H1 (cell line): ENCODE data around the gene UTP14A. TPM values are rescaled to one million over a fixed set of nuclear protein-coding genes. Genes with fewer than 3 reads are reported as not detected.

Source experiments
- CTCF ChIA-PET: fragments of 300-600 bp; sonication (Branson Sonifier 250); formaldehyde crosslinking; loops from one replicate; lab custom pipeline; 2021; ENCODE audit not compliant: partially characterized antibody; lab: Charles Lee
- POLR2A ChIA-PET: fragments of 300-600 bp; sonication (Branson Sonifier 250); formaldehyde crosslinking; loops from one replicate; lab custom pipeline; 2021; ENCODE audit warnings: inconsistent platforms; ENCODE audit not compliant: partially characterized antibody; lab: Charles Lee
- DNase-seq, 2 experiments: peaks; one replicate each; pipeline versions ENCODE4 v3.0.0 to v3.0.0-alpha.2; 2010 to 2022; ENCODE audit warnings: low spot score in 2 of 2, low read depth in 1 of 2, mixed read lengths in 1 of 2
- FAIRE-seq: peaks from 2 replicates; lab custom pipeline; 2011; peaks lifted over from hg19 to GRCh38; lab: Jason Lieb, UNC
- H2AFZ ChIP-seq: 2 replicates; pipeline ENCODE4 v1.8.1; 2012; ENCODE audit warnings: low read length, inconsistent platforms
- H2AK5ac ChIP-seq: 2 replicates; pipeline ENCODE4 v1.6.1; 2013; ENCODE audit warnings: low read depth, low read length
- H2BK120ac ChIP-seq: replicated peaks from 2 replicates; pipeline ENCODE3; 2013; ENCODE audit warnings: low read depth, low read length, inconsistent platforms
- H2BK12ac ChIP-seq: 2 replicates; pipeline ENCODE4 v1.6.1; 2013; ENCODE audit warnings: low read depth, low read length
- H2BK15ac ChIP-seq: 2 replicates; pipeline ENCODE4 v1.6.1; 2013; ENCODE audit warnings: low read length
- H2BK20ac ChIP-seq: 2 replicates; pipeline ENCODE4 v1.6.1; 2013; ENCODE audit warnings: low read length
- H2BK5ac ChIP-seq: 2 replicates; pipeline ENCODE4 v1.6.1; 2013; ENCODE audit warnings: low read depth, low read length
- H3K14ac ChIP-seq: 2 replicates; pipeline ENCODE4 v1.6.1; 2013; ENCODE audit warnings: inconsistent platforms; ENCODE audit not compliant: insufficient read length
- H3K18ac ChIP-seq: 2 replicates; pipeline ENCODE4 v1.6.1; 2013; ENCODE audit warnings: low read length; ENCODE audit errors: extremely low read depth
- H3K23ac ChIP-seq: 2 replicates; pipeline ENCODE4 v1.6.1; 2013; ENCODE audit warnings: inconsistent platforms; ENCODE audit not compliant: insufficient read length
- H3K23me2 ChIP-seq: 2 replicates; pipeline ENCODE4 v1.6.1; 2013; ENCODE audit warnings: low read depth, low read length
- H3K27ac ChIP-seq: 2 replicates; pipeline ENCODE4 v1.6.1; 2011; ENCODE audit warnings: low read depth, low read length, inconsistent platforms
- H3K27me3 ChIP-seq, 4 experiments: replicated peaks in 1 of 4; 1 replicate in 1 of 4; 2 replicates in 3 of 4; pipeline versions ENCODE4 v1.6.1 to v1.8.1; 2011 to 2013; ENCODE audit warnings: low read length in 3 of 4, mild to moderate bottlenecking in 3 of 4, inconsistent platforms in 2 of 4, mixed read lengths in 2 of 4, moderate library complexity in 1 of 4; ENCODE audit not compliant: control insufficient read depth in 3 of 4, insufficient read depth in 3 of 4; ENCODE audit errors: extremely low read depth in 1 of 4
- H3K36me3 ChIP-seq, 4 experiments: 2 replicates each; pipeline versions ENCODE4 v1.6.1 to v1.8.1; 2011 to 2013; ENCODE audit warnings: mild to moderate bottlenecking in 4 of 4, low read length in 3 of 4, moderate library complexity in 2 of 4, control low read depth in 1 of 4, inconsistent platforms in 1 of 4; ENCODE audit not compliant: insufficient read depth in 4 of 4, control insufficient read depth in 2 of 4
- H3K4ac ChIP-seq: replicated peaks from 2 replicates; pipeline ENCODE3; 2013; ENCODE audit warnings: low read length, low read depth, mixed read lengths, inconsistent platforms; ENCODE audit not compliant: insufficient read length
- H3K4me1 ChIP-seq, 4 experiments: replicated peaks in 1 of 4; 1 replicate in 1 of 4; 2 replicates in 3 of 4; pipeline versions ENCODE4 v1.6.1 to v1.8.1; 2011 to 2013; ENCODE audit warnings: low read length in 3 of 4, inconsistent platforms in 2 of 4, mixed read lengths in 1 of 4; ENCODE audit not compliant: insufficient read depth in 4 of 4, control insufficient read depth in 3 of 4
- H3K4me2 ChIP-seq, 2 experiments: 2 replicates each; pipeline versions ENCODE4 v1.6.1 to v1.8.1; 2011 to 2013; ENCODE audit warnings: low read depth in 2 of 2, low read length in 2 of 2, control low read depth in 1 of 2, inconsistent platforms in 1 of 2, mild to moderate bottlenecking in 1 of 2; ENCODE audit not compliant: insufficient read depth in 1 of 2
- H3K4me3 ChIP-seq, 4 experiments: fragments of 200-600, 300-600 bp in 1 of 4; sonication (generic), shearing (Covaris generic), sonication (Bioruptor Twin) in 1 of 4; 2 replicates each; pipeline versions ENCODE4 v1.5.1 to v1.8.1; 2011 to 2016; ENCODE audit warnings: low read length in 4 of 4, low read depth in 3 of 4, control low read depth in 2 of 4, inconsistent platforms in 2 of 4, mild to moderate bottlenecking in 2 of 4, mixed read lengths in 1 of 4, moderate library complexity in 1 of 4; ENCODE audit not compliant: insufficient read depth in 2 of 4; ENCODE audit errors: extremely low read depth in 1 of 4
- H3K56ac ChIP-seq: replicated peaks from 2 replicates; pipeline ENCODE3; 2013; ENCODE audit warnings: low read depth, mild to moderate bottlenecking, mixed read lengths, low read length, inconsistent platforms; ENCODE audit not compliant: insufficient read length
- H3K79me1 ChIP-seq: 2 replicates; pipeline ENCODE4 v1.6.1; 2013; ENCODE audit warnings: low read depth, low read length, control low read depth
- H3K79me2 ChIP-seq, 2 experiments: 2 replicates each; pipeline versions ENCODE4 v1.6.1 to v1.8.1; 2012 to 2013; ENCODE audit warnings: low read length in 2 of 2, mild to moderate bottlenecking in 2 of 2, inconsistent platforms in 1 of 2; ENCODE audit not compliant: insufficient read depth in 2 of 2, control insufficient read depth in 1 of 2
- H3K9ac ChIP-seq, 4 experiments: replicated peaks in 1 of 4; 1 replicate in 1 of 4; 2 replicates in 3 of 4; pipeline versions ENCODE4 v1.6.1 to v1.8.1; 2011 to 2013; ENCODE audit warnings: low read depth in 3 of 4, low read length in 3 of 4, control low read depth in 2 of 4, mild to moderate bottlenecking in 2 of 4, moderate library complexity in 2 of 4, inconsistent platforms in 1 of 4; ENCODE audit errors: extremely low read depth in 1 of 4
- H3K9me3 ChIP-seq, 2 experiments: 2 replicates each; pipeline versions ENCODE4 v1.6.1 to v1.8.1; 2012 to 2013; ENCODE audit warnings: mild to moderate bottlenecking in 2 of 2, moderate library complexity in 2 of 2, control low read depth in 1 of 2, inconsistent platforms in 1 of 2, low read depth in 1 of 2, low read length in 1 of 2, mixed read lengths in 1 of 2; ENCODE audit not compliant: insufficient read depth in 2 of 2
- H4K20me1 ChIP-seq, 2 experiments: replicated peaks in 1 of 2; 2 replicates each; pipeline versions ENCODE3 to v1.8.1; 2011 to 2013; ENCODE audit warnings: inconsistent platforms in 2 of 2, low read length in 2 of 2, mild to moderate bottlenecking in 1 of 2; ENCODE audit not compliant: insufficient read depth in 2 of 2, control insufficient read depth in 1 of 2
- H4K5ac ChIP-seq: 2 replicates; pipeline ENCODE4 v1.6.1; 2013; ENCODE audit warnings: low read length, low read depth, mixed read lengths, inconsistent platforms; ENCODE audit not compliant: insufficient read length
- H4K8ac ChIP-seq: 2 replicates; pipeline ENCODE4 v1.8.0; 2013; ENCODE audit warnings: mild to moderate bottlenecking, moderate library complexity, low read length, inconsistent platforms; ENCODE audit not compliant: insufficient read depth; ENCODE audit errors: extremely low read depth
- H4K91ac ChIP-seq: replicated peaks from 2 replicates; pipeline ENCODE3; 2013; ENCODE audit warnings: low read length, mixed read lengths, inconsistent platforms; ENCODE audit not compliant: insufficient read length
- CHD1 ChIP-seq: IDR thresholded peaks from 2 replicates; pipeline ENCODE4 v1.6.1; 2012; ENCODE audit warnings: low read depth, low read length, improper control_type of control experiment
- CREB1 ChIP-seq: IDR thresholded peaks from 2 replicates; pipeline ENCODE4 v1.6.1; 2012; ENCODE audit warnings: inconsistent platforms
- CTBP2 ChIP-seq: IDR thresholded peaks from 2 replicates; pipeline ENCODE4 v1.7.0; 2011; ENCODE audit warnings: borderline replicate concordance, mild to moderate bottlenecking, moderate library complexity, mixed read lengths, low read length; ENCODE audit not compliant: insufficient read depth, insufficient read length
- KDM1A ChIP-seq: fragments of 200-600, 300-600 bp; sonication (generic); IDR thresholded peaks from 2 replicates; pipeline ENCODE4 v1.7.1; 2016; ENCODE audit warnings: mild to moderate bottlenecking, low read length, borderline replicate concordance
- KDM4A ChIP-seq: IDR thresholded peaks from one replicate; pipeline ENCODE4 v1.7.1; 2012; ENCODE audit warnings: low read depth, mild to moderate bottlenecking, moderate library complexity, low read length, inconsistent platforms; ENCODE audit not compliant: severe bottlenecking
- RFX5 ChIP-seq: IDR thresholded peaks from 2 replicates; pipeline ENCODE4 v1.6.1; 2011; ENCODE audit warnings: low read depth, low read length, improper control_type of control experiment, borderline replicate concordance
- TBP ChIP-seq: IDR thresholded peaks from 2 replicates; pipeline ENCODE4 v1.6.1; 2011; ENCODE audit warnings: low read depth, low read length, improper control_type of control experiment
- TCF12 ChIP-seq: IDR thresholded peaks from 2 replicates; pipeline ENCODE4 v1.6.1; 2011; ENCODE audit warnings: low read depth, mild to moderate bottlenecking, low read length
- WGBS, 2 experiments: shearing (Covaris generic) in 1 of 2; methylation state at CpG; one replicate each; pipeline versions ENCODE4 v1.1.6 to v1.1.7; 2013 to 2015; ENCODE audit warnings: low lambda C conversion rate in 2 of 2, mixed read lengths in 2 of 2, inconsistent platforms in 1 of 2, low coverage in 1 of 2, missing lambda C conversion rate in 1 of 2; ENCODE audit not compliant: insufficient replicate concordance in 2 of 2, insufficient coverage in 1 of 2, insufficient read length in 1 of 2; ENCODE audit errors: extremely low coverage in 1 of 2, missing lambda C conversion rate in 1 of 2; 5-methylcytosine and 5-hydroxymethylcytosine counted together
- polyA plus RNA-seq, 7 experiments: library from polyadenylated mRNA; depleted of rRNA in 3 of 7; stranded (reverse) in 5 of 7; unstranded in 2 of 7; fragments of >200 nt in 5 of 7; fragments of 200-250 nt in 2 of 7; gene quantifications; 1 replicate in 5 of 7; 2 replicates in 1 of 7; 4 replicates in 1 of 7; pipeline versions ENCODE4 v1.2.1 to v1.2.3, GENCODE V29; 2011 to 2013; ENCODE audit warnings: missing spikeins in 2 of 7, mixed read lengths in 2 of 7
- total RNA-seq: library from RNA; stranded (reverse); fragmentation: NEBNext Ultra II Directional; extraction: Animal tissue kit (Norgen Biotek cat#: 25700); gene quantifications from 2 replicates; pipeline ENCODE4 v1.2.1, GENCODE V29; 2021

The UTP14A gene
- total and polyA plus RNA-seq, 2 of the 8 experiments (the other 6 are each of a cell fraction or from before 2014, with no cell fraction given) = 4.5 to 24.0 TPM

DNA sequence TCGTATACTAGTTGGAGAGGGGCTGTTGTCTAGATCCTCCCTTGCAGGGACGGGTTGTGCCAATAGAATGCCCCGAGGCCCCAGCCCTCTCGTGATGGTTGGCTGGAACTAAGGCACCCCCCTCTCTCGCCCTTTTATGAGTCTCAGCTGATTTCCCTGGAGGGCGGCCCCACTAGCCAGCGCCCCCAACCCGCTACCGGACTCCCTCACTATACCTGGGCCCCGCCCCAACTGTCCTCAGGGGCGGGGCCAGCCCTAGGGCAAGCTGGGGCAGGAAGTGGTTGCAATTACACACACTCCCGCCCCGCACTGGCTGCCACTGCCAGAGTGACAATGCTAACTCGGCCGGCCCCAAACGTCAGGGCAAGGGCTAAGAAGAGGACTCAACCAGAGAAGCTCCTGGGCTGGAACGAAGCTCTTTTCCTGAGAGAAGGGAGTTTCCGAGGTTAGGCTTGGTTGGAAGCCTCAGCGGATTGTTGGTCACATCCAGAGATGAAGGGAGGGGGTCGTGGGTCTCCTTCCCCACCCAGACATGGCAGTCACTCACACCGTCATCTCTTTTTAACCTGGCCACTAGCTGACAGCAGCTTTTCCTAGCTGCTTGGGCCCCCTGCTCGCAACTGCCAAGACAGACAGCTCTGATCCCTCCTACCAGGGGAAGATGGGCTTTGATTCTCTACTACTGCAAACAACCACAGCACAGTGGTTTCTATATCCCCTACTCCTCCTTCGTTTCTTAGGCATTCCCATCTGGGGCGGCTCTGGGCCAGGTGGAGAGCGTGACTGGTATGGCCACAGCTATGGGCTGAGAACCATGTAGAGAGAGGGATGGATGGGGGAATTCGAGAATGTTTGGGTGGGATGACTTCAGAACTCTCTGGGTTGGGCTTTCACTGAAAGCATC, 55.5 kb downstream of the UTP14A start:
- H3K14ac ChIP-seq = no peak overlapping the region
- FAIRE-seq = peak; percentile 55
- no peak overlapping the region for H2BK15ac ChIP-seq
- TF ChIP-seq TCF12 = no peak
- no peak for TF ChIP-seq KDM1A
- no peak for TF ChIP-seq CTBP2
- TF ChIP-seq CHD1 = no peak
- peak; percentile 26 for TF ChIP-seq KDM4A
- TF ChIP-seq RFX5 = no peak
- TF ChIP-seq CREB1 = no peak
- TF ChIP-seq TBP = no peak
- H4K91ac ChIP-seq = no peak overlapping the region
- H2BK12ac ChIP-seq = no peak overlapping the region
- POLR2A ChIA-PET = interaction anchor here (1.0 to 2.5 kb wide), 5 partner anchors 14 to 96 kb away, joined by 3 to 9 read pairs (median 6); partner anchors contain the start of gene BCORL1
- CTCF ChIA-PET = interaction anchor here (0.9 to 1.8 kb wide), 6 partner anchors 18 to 120 kb away, joined by 3 to 4 read pairs (median 4); no protein-coding TSS in a partner anchor
- H3K4me2 ChIP-seq = peak overlapping the region; percentile 51 to 75
- H2BK20ac ChIP-seq = no peak overlapping the region
- H2BK120ac ChIP-seq = no peak overlapping the region
- H4K5ac ChIP-seq = no peak overlapping the region
- H3K23ac ChIP-seq = no peak overlapping the region
- no peak overlapping the region for H3K18ac ChIP-seq
- H3K9me3 ChIP-seq = no peaks in the 10 kb centered on the region
- H3K36me3 ChIP-seq = no peaks in the 10 kb centered on the region
- no peaks in the 10 kb centered on the region for H3K79me1 ChIP-seq
- H2BK5ac ChIP-seq = no peak overlapping the region
- peaks cover 0 to 14% (median 6%) of the 10 kb centered on the region in 4 experiments for H3K4me1 ChIP-seq
- no peak overlapping the region for H3K4ac ChIP-seq
- H4K8ac ChIP-seq = no peak overlapping the region
- H2AFZ ChIP-seq = 0 out of 2 replicates have a peak overlapping the region, but pooled peaks have one; percentile 14
- H3K56ac ChIP-seq = no peak overlapping the region
- 8% methylated on average over 17 of the region's 26 CpGs; no CpG with 5 or more reads in 1 of the 2 experiments for WGBS, 2 experiments
- no peak overlapping the region for H3K9ac ChIP-seq
- H3K79me2 ChIP-seq = no peaks in the 10 kb centered on the region
- peaks cover 23 to 41% (median 32%) of the 10 kb centered on the region in 4 experiments for H3K27me3 ChIP-seq
- DNase-seq = peak in 1 of 2 experiments; percentile 72
- peak overlapping the region; percentile 2 to 49 (median 40); a peak in 5 of 8 replicates for H3K4me3 ChIP-seq
- H3K27ac ChIP-seq = no peak overlapping the region
- H4K20me1 ChIP-seq = peaks cover 0 to 5% of the 10 kb centered on the region in 2 experiments
- peaks cover 8% of the 10 kb centered on the region; the same call in 1 of the 2 replicates for H3K23me2 ChIP-seq
- no peak overlapping the region for H2AK5ac ChIP-seq
